GM13977 (cell line): ENCODE measurements around the gene CRELD2.
A peak's percentile ranks its signal among the peaks of the same experiment; 100 is the strongest.

Experiments used
- DNase-seq: peaks from one replicate; pipeline ENCODE4 v3.0.0; 2012; ENCODE audit warnings: low spot score
- CTCF ChIP-seq: IDR thresholded peaks from 2 replicates; pipeline ENCODE4 v1.5.1; 2012; ENCODE audit warnings: mild to moderate bottlenecking, control low read depth; ENCODE audit not compliant: insufficient read depth; ENCODE audit errors: extremely low read depth, missing control alignments
- in situ Hi-C: fragments of 300-500 bp; cut with MboI; formaldehyde crosslinking; loops from one replicate; pipeline ENCODE4 v1.12.0; 2022; ENCODE audit warnings: low sequenced_read_pairs, low pct_unique_long_range_greater_than_20kb, mixed read lengths, inconsistent platforms; ENCODE audit not compliant: unreplicated experiment

The CRELD2 gene

GRCh38 chr22:49958931-49959781, 40.7 kb downstream of the CRELD2 start:
- no peak for TF ChIP-seq CTCF
- no peak for DNase-seq
- in situ Hi-C loops = no loop called here

- no peak for TF ChIP-seq CTCF
- DNase-seq = no peak
- in situ Hi-C loops = no loop called here
These were observed 41.3 kb downstream of the CRELD2 start for GRCh38 chr22:49959782-49960158.

GRCh38 chr22:49960159-49961004, 41.9 kb downstream of the CRELD2 start, which contains the start of gene PIM3:
Gene PIM3, plus strand, starts transcription at chr22:49960772. Its CDS starts 176 bp downstream, at chr22:49960948.
- in situ Hi-C loops = no loop called here
- peak; percentile 99 for DNase-seq
- no peak for TF ChIP-seq CTCF

GRCh38 chr22:49961005-49961600, 42.7 kb downstream of the CRELD2 start:
- in situ Hi-C loops = no loop called here
- peak; percentile 63 for DNase-seq
- peak; percentile 16 for TF ChIP-seq CTCF

GRCh38 chr22:49961601-49962011, 43.2 kb downstream of the CRELD2 start:
- no peak for TF ChIP-seq CTCF
- DNase-seq = peak; percentile 57
- in situ Hi-C loops = no loop called here

- TF ChIP-seq CTCF = no peak
- DNase-seq = peak; percentile 91
- in situ Hi-C loops = no loop called here
These were observed 43.7 kb downstream of the CRELD2 start for GRCh38 chr22:49962012-49962750.
